Fibroblast of pulmonary artery (primary cell): ENCODE results near the gene RASGRF1.

ENCODE experiments used
- DNase-seq: peaks from one replicate; pipeline ENCODE4 v3.0.0-alpha.2; 2010; ENCODE audit warnings: low read depth
- H3K4me3 ChIP-seq: replicated peaks from 2 replicates; pipeline ENCODE4 v1.5.1; 2011; ENCODE audit warnings: low read depth, mild to moderate bottlenecking, control low read depth, low read length, moderate library complexity
- TF ChIP-seq, protein P1 (sequence below): IDR thresholded peaks from 2 replicates; pipeline ENCODE4 v1.5.1; 2011; ENCODE audit warnings: mild to moderate bottlenecking, control low read depth, low read length, inconsistent platforms; ENCODE audit errors: missing control alignments

The RASGRF1 gene

DNA sequence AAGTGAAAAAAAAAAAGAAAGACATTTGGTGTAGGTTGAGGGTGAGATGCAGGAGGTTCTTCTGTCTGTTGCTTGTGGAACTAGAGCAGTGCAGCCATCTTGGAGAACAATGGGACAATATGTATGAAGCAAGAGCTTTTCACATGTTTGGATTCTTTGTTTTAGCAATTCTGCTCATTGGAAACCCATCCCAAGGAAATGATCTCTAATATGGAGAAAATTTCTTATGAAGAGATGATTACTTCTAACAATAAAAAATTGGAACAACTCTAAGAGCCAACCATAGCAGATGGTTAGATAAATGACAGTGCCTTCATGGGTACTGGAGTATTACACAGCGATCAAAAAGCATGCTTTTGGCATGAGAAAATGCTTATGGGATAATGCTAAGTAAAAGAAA, 56.3 kb downstream of the RASGRF1 start:
- no peak for DNase-seq
- TF ChIP-seq, protein P1, sequence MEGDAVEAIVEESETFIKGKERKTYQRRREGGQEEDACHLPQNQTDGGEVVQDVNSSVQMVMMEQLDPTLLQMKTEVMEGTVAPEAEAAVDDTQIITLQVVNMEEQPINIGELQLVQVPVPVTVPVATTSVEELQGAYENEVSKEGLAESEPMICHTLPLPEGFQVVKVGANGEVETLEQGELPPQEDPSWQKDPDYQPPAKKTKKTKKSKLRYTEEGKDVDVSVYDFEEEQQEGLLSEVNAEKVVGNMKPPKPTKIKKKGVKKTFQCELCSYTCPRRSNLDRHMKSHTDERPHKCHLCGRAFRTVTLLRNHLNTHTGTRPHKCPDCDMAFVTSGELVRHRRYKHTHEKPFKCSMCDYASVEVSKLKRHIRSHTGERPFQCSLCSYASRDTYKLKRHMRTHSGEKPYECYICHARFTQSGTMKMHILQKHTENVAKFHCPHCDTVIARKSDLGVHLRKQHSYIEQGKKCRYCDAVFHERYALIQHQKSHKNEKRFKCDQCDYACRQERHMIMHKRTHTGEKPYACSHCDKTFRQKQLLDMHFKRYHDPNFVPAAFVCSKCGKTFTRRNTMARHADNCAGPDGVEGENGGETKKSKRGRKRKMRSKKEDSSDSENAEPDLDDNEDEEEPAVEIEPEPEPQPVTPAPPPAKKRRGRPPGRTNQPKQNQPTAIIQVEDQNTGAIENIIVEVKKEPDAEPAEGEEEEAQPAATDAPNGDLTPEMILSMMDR: no peak
- no peak overlapping the region for H3K4me3 ChIP-seq

DNA sequence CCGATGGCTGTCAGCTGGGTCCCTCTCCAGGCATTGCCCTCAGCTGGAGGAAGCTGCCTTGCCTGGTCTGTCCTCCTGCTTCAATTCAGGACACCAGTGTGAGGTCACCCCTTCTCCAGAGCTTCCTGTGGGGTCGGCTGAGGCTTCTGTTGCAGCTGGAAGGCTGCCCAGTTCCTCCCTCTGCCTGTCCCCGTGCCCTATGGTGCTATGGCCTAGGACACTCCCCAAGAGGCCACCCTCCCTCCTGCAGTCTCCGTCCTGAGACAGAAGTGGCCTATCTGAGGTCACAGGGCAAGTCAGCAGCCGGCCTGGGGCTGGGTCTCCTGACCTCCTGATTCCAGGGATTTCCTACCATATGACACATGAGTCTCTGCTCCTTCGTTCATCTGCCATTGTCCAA, 57.9 kb downstream of the RASGRF1 start:
- no peak for DNase-seq
- no peak overlapping the region for H3K4me3 ChIP-seq
- TF ChIP-seq, protein P1: no peak

- DNase-seq: no peak
- TF ChIP-seq, protein P1: no peak
- H3K4me3 ChIP-seq: no peak overlapping the region
Measured at GRCh38 chr15:79031821-79032220, 58.8 kb downstream of the RASGRF1 start.

GRCh38 chr15:79031201-79031600, 59.4 kb downstream of the RASGRF1 start:
- H3K4me3 ChIP-seq: no peak overlapping the region
- TF ChIP-seq, protein P1: no peak
- no peak for DNase-seq

- DNase-seq: no peak
- TF ChIP-seq, protein P1: no peak
- H3K4me3 ChIP-seq: no peak overlapping the region
Measured at GRCh38 chr15:79030470-79030869, 60.1 kb downstream of the RASGRF1 start.

GRCh38 chr15:79028411-79028964, 62.1 kb downstream of the RASGRF1 start:
- TF ChIP-seq, protein P1: peak; percentile 90
- DNase-seq: peak; percentile 49
- H3K4me3 ChIP-seq: no peak overlapping the region

DNA sequence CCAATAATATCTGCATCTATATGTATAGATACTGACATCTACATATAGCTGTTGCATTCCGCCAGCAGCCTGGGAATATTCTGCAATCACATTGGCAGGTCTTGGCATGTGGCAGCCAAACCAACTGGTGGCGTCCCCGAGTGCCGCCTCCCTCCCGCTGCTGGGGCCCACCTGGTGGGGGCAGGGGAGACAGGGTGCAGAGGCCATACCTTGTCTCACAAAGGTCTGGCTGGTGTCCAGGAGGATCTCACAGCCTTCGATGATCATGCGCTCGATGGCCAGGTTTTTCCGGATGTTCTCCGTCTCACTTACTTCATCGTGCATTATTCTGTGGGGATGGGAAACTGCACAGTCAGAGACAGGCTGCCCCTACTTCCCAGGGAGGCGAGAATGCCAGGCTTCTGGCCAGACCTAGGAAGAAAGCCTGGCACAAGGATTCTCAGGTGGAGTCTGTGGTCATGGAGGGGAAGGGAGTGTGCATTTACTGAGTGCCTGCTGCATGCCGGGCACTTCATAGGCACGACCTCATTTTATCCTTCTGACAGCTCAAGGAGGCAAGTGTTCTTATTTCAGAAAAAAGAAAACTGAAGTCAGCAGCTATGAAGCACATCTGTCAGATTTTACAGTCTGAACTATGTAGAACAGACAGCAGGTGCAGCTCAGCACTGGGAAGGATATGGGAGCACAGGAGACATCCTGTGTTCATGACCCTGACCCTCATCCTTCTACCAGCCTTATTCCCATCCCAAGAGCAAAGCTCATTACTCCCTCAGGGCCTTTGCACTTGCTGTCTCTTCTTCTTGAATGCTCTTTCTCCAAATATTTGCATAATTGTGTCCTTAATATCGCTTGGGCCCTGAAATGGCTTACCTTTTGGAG, 62.8 kb downstream of the RASGRF1 start:
- TF ChIP-seq, protein P1: no peak
- no peak overlapping the region for H3K4me3 ChIP-seq
- DNase-seq: no peak
